ENCODE data around the gene DTNA. TPM values are rescaled to one million over a fixed set of nuclear protein-coding genes. Genes with fewer than 3 reads are reported as not detected.

Gene DTNA
- total RNA-seq, 1 experiment from 2014 or later = 0.77 TPM

DNA sequence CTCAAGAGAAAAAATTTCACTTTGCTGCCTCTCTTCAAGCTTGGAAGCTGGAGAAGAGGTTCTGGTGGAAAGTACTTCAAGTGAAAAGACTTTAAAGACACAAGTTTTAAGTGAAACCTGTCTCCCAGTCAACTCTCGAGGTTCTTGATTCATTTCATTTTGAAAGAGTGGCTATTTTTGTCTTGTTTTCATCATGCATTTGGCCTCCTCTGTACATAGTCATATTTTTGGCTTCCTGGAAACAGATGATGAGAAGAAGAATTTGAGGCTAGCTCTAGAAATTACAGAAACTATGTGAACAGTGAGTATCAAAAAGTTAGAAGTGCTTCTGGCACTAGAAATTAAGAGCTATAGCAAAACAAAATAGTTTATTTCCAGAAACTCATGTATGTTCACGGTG lies 124.8 kb downstream of the DTNA start:
- H3K9me3 ChIP-seq (ENCODE audit: control insufficient read depth, insufficient read depth, low read depth, low read length) = no peaks in the 10 kb centered on the region
- POLR2A ChIA-PET = no interaction called here
- H3K4me3 ChIP-seq (ENCODE audit: low read depth in 2 of 2, low read length in 2 of 2) = no peak overlapping the region
- CTCF ChIA-PET = no interaction called here
- intact Hi-C loops (cut with micrococcal nuclease; ENCODE audit: unreplicated experiment) = no loop called here
- no peaks in the 10 kb centered on the region for H3K36me3 ChIP-seq (ENCODE audit: control insufficient read depth, insufficient read depth, low read length)
- in situ Hi-C loops (cut with HindIII; ENCODE audit: low pct_unique_long_range_greater_than_20kb, low sequenced_read_pairs) = no loop called here
- H3K4me1 ChIP-seq (ENCODE audit: control insufficient read depth, insufficient read depth, low read length) = no peaks in the 10 kb centered on the region
- ATAC-seq (no peak), DNase-seq (ENCODE audit: low read depth, low spot score) (no peak)
- no peak overlapping the region for H3K27ac ChIP-seq (ENCODE audit: low read length)
- H3K27me3 ChIP-seq (ENCODE audit: control insufficient read depth, insufficient read depth, low read length) = no peaks in the 10 kb centered on the region
- BruUV-seq (replicated peaks) = no TSS peak
- TF ChIP-seq TCF7L2 (IDR thresholded peaks at IDR 0.05; ENCODE audit: low read depth, low read length) (no peak), SIN3A (IDR thresholded peaks at IDR 0.05; ENCODE audit: borderline replicate concordance, insufficient read depth, low read depth, low read length) (no peak), POLR2AphosphoS5 (IDR thresholded peaks at IDR 0.05; ENCODE audit: low read depth, low read length) (no peak), REST (IDR thresholded peaks at IDR 0.05; ENCODE audit: insufficient read depth in 1 of 2, low read depth in 2 of 2, low read length in 1 of 2) (no peak)
- TF ChIP-seq, protein P1, sequence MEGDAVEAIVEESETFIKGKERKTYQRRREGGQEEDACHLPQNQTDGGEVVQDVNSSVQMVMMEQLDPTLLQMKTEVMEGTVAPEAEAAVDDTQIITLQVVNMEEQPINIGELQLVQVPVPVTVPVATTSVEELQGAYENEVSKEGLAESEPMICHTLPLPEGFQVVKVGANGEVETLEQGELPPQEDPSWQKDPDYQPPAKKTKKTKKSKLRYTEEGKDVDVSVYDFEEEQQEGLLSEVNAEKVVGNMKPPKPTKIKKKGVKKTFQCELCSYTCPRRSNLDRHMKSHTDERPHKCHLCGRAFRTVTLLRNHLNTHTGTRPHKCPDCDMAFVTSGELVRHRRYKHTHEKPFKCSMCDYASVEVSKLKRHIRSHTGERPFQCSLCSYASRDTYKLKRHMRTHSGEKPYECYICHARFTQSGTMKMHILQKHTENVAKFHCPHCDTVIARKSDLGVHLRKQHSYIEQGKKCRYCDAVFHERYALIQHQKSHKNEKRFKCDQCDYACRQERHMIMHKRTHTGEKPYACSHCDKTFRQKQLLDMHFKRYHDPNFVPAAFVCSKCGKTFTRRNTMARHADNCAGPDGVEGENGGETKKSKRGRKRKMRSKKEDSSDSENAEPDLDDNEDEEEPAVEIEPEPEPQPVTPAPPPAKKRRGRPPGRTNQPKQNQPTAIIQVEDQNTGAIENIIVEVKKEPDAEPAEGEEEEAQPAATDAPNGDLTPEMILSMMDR (IDR thresholded peaks at IDR 0.05) = no peak

DNA sequence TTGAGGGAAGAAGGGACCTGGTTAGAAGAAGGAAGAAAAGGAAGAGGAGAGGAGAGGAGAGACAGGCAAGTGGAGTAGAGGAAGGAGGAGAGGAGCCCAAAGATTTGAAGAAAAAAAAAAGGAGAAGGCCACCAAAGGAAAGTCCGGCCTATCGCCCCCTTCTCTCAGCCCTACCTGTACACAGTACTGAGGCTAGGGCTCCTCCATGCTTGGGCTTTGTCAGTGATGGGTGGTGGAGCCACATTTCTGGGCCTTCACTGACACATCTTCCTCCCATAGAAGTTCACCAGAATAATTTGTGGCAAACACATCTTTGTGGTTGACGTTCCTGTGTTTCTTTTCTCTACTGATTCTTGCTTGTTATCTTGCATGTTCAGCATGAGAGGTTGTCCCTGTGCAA lies 125.4 kb downstream of the DTNA start:
- ChIA-PET CTCF (no interaction called here), POLR2A (no interaction called here)
- no peaks in the 10 kb centered on the region for H3K27me3 ChIP-seq (ENCODE audit: control insufficient read depth, insufficient read depth, low read length)
- intact Hi-C loops (cut with micrococcal nuclease; ENCODE audit: unreplicated experiment) (no loop called here), in situ Hi-C loops (cut with HindIII; ENCODE audit: low pct_unique_long_range_greater_than_20kb, low sequenced_read_pairs) (no loop called here)
- no peaks in the 10 kb centered on the region for H3K4me1 ChIP-seq (ENCODE audit: control insufficient read depth, insufficient read depth, low read length)
- H3K27ac ChIP-seq (ENCODE audit: low read length) = no peak overlapping the region
- H3K36me3 ChIP-seq (ENCODE audit: control insufficient read depth, insufficient read depth, low read length) = no peaks in the 10 kb centered on the region
- no TSS peak for BruUV-seq (replicated peaks)
- no peaks in the 10 kb centered on the region for H3K9me3 ChIP-seq (ENCODE audit: control insufficient read depth, insufficient read depth, low read depth, low read length)
- ATAC-seq = no peak
- DNase-seq (ENCODE audit: low read depth, low spot score) = no peak
- no peak for TF ChIP-seq SIN3A (IDR thresholded peaks at IDR 0.05; ENCODE audit: borderline replicate concordance, insufficient read depth, low read depth, low read length)
- no peak for TF ChIP-seq REST (IDR thresholded peaks at IDR 0.05; ENCODE audit: insufficient read depth in 1 of 2, low read depth in 2 of 2, low read length in 1 of 2)
- TF ChIP-seq POLR2AphosphoS5 (IDR thresholded peaks at IDR 0.05; ENCODE audit: low read depth, low read length) = no peak
- no peak for TF ChIP-seq TCF7L2 (IDR thresholded peaks at IDR 0.05; ENCODE audit: low read depth, low read length)
- TF ChIP-seq, protein P1 (IDR thresholded peaks at IDR 0.05) = no peak
- H3K4me3 ChIP-seq (ENCODE audit: low read depth in 2 of 2, low read length in 2 of 2) = no peak overlapping the region

All from Panc1 (cell line).